Right ventricle myocardium superior (tissue), 1 donor: ENCODE data around the gene ARL13A. TPM values are rescaled to one million over a fixed set of nuclear protein-coding genes. Genes with fewer than 3 reads are reported as not detected.
A peak's percentile ranks its signal among the peaks of the same experiment; 100 is the strongest.

ENCODE experiments used
- ATAC-seq: fragments of 200-7000 bp; cut with Tn5 transposase; one replicate; pipeline ENCODE4 v1.9.1; 2020; ENCODE audit warnings: mild to moderate bottlenecking; ENCODE audit not compliant: poor library complexity
- DNase-seq: peaks from one replicate; pipeline ENCODE4 v3.0.0-alpha.2; 2020
- intact Hi-C: fragments of 100-400 bp; cut with DNase I; formaldehyde crosslinking; loops from one replicate; pipeline ENCODE4 v1.11.2; 2022
- long read RNA-seq: library from polyadenylated mRNA; unstranded; transcript quantifications from one replicate; pipeline ENCODE4 v2.0.0, GENCODE V29; 2021
- total RNA-seq: library from RNA; stranded (reverse); fragmentation: NEBNext Ultra II Directional; extraction: Animal tissue kit (Norgen Biotek cat#: 25700); gene quantifications from one replicate; pipeline ENCODE4 v1.2.1, GENCODE V29; 2021
- donor health status: DM: no; HTN: yes; CAD: no; lungs with severe emphysema.

ARL13A gene
- not detected for total RNA-seq
- long read RNA-seq = 0 reads

DNA sequence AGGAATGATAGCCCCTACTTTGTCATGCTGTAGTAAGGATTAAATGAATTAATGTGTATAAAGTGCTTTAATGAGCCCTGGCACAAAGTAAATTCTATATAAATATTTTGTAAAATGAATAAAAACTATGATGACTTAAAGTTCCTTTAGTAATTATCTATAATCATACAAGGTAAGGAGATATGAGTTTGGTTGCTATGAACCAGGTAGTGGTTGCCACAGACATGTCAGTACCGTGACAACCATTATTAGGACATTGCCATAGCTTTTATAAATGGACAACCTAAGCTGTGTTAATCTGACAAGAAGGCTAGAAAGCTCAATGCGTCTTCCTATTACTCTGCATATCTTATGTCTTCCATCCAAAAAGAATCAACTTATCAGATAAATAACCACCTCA is at the start of gene ARL13A:
Gene ARL13A (plus strand): TSS at position 301 of the 400 bp plus-strand sequence. CDS start 3,982 bp downstream, outside the sequence.
- no peak for ATAC-seq
- intact Hi-C loops = no loop called here
- no peak for DNase-seq

DNA sequence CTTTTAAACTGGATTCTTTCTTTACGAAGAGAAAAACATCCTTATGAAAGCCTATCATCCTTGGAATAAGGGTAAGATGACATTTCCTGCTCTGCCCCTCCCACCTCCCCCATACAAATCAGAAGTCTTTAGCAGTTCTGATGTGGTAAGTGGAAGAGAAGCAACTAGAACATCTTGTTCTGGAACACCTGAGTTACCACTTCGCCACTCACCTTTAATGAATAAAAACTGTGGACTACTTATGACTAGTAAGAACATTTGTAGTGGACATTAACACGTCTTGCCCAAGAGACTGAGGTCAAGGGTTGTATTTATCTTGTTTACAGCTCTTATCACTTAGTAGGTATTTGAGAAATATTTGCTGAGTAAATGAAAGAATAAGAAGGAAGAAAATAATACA is 45.1 kb upstream of the ARL13A start:
- ATAC-seq (no peak), DNase-seq (no peak)
- intact Hi-C loops = no loop called here

DNA sequence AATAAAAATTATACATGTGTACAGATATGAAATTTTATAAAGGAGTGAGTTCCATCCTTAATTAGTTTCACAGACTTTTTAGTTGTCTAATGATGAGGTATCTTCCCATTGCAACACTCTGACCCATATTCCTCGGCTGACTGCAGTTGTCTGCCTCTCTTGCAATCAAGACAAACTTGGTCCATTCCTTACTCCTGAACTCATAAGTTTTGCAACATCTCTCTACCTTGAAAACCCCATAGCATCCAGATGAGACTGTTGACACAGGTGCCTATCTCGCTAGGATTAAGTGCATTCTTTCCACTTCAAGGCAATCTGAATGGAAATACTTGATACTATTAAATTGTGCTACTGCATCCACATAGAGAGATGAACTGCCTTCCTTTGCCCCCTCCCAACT is 43.1 kb upstream of the ARL13A start:
- intact Hi-C loops = no loop called here
- ATAC-seq = no peak

DNA sequence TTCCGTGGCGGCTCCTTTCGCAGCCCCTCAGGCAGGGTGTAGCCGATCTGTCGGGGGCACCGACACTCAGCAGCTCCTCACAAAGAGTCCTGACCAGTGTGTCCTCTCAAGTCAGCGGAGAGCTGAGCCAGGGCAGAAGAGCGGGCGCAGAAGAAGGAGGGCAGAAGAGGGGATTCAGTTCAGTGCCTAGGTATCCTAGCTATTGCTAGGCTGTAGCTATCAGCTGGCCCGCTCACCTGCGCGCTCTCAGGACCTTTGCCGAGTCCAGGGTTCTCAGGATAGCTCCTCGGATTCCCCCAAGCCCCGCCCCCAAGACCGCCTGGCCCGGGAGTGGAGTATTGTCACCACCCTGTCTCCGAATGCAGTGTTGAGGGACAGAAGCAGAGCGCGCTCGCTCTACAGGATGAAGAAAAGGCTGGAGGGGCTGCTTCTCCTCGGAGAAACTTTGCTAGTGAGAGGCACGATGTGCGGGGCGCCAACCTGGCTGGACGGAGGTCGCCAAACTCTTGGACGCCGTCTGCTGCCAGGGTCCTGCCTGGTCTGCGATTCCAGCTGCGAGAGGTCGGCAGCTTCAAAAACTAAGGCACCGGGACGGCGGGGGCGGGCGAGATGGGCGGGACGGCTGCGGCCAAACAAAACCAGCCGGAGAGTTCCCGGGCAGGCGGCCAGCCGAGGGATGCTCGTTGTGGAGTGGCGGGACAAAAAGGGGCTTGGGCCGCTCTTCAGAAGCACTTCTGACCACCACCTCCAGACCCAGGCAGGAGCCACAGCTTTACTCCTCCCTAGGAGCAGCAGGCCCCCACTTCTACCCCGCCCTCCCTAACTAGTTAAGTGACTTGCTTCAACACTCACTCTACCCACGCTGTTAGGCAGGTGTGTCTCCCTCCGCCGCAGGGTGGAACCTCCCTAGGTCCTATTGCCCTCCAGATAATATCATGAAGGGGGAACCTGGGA is 40.6 kb upstream of the ARL13A start, which contains the start of gene XKRX:
Gene XKRX (minus strand): TSS at position 258 of the 954 bp plus-strand sequence. CDS start 613 bp downstream, outside the sequence.
- DNase-seq (peak; percentile 50), ATAC-seq (no peak)
- intact Hi-C loops = no loop called here

More for the DNA sequence above, 43.1 kb upstream of the ARL13A start:
- no peak for DNase-seq

DNA sequence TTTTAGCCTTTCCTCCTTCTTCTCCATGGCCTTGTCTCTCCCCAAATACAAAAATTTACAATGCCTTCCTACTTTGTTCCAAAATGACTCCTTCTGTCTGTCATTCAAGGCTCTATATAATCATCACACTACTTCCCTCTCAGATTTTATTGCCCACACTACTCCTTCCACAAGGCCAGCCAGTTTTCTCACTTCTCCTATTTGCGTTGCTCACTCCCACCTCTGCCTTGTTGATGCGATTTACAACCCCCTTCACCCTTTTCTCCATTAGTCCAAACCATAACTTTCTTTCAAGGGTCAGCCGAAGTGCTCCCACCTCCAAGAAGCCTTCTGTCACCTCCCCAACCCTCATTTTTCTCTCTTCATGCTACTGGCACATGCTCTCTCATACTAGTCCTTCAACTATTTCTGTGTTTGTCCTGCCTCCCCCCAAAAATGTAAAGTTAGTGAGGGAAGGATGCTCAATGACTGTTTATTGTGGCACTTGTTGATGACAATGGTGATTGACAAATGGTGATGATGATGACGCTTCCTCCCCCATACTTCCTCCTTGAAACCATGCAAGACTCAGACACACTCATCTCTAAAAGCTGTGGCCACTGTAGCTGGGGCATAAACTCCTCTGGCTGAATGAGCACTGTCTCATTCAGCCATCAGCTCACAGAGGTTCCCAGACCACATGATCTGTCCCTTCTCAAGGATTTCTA is 38.1 kb upstream of the ARL13A start:
- ATAC-seq (no peak), DNase-seq (no peak)
- intact Hi-C loops = no loop called here

DNA sequence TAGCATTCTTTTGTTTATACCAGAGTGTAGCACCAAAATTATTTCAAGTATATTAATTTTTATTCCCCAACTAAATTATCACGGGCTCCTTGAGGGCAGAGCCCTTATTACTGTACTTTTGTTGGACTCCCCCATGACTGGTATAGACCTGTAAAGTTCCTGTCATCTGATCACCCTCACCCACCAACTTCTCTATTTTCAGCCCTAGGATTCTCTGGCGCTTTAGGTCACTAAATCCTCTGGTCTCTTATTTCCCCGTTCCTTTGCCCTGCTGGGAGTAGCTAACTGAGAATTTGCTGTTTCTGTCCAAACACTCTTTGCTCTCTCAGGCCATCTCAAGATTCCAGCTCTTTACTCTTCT is 37.6 kb upstream of the ARL13A start:
- intact Hi-C loops = no loop called here
- ATAC-seq (no peak), DNase-seq (no peak)

DNA sequence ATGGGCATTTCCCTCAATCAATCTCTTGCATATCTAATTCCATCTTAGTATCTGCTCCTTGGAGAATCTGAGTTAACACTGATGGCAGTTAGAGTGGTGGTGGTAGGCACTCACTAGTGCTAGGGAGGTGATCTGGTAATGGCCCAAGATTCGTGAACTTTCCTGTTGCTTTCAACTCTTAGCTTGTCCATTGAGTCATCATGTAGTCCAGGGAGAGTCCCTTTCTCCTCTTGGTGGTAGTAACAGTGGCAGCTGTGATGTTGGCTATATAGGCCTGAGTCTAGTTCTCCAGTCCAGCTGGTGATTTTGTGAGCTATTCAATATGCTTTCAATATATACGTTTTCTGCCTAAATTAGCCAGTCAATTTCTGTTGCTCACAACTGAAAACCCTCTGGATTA is 33.7 kb upstream of the ARL13A start:
- DNase-seq (no peak), ATAC-seq (no peak)
- intact Hi-C loops = no loop called here

DNA sequence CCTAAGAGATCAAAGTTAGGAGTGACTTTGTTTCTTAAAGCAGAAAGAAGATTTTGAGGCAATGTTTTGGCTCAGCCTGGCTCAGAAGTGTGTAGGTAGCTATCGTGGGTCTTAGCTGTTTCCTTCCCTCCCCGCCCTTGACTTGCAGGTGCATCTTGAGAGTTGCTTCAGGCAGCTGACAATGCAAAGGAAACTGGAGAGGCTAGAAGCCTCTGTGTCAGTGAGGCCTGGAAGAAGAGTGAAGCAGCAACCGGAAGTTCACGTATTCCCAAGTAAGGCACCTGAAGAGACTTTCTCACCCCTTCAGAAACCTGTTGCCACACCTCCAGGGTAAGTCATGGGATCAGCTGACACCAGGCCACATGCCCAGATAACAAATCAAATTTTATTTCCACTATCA is 30.2 kb upstream of the ARL13A start:
- intact Hi-C loops = no loop called here
- ATAC-seq (no peak), DNase-seq (no peak)

DNA sequence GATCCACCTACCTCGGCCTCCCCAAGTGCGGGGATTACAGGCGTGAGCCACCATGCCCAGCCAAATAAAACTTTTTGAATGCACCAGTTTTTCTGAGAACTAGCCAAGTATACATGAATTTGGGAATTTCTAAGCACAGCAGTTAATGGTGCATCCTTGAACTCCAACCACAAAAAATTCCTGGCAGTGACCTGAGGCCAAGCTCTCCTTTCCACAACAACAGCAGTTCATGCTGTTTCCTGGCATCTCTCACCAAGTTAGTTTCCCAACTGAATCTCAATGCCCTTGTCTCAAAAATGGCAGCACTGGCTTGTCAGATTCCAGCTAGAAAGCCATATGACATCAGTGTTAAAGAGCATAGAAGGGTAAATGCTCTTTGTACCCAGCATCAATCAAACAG is 24.9 kb upstream of the ARL13A start:
- ATAC-seq (no peak), DNase-seq (no peak)
- intact Hi-C loops = no loop called here

DNA sequence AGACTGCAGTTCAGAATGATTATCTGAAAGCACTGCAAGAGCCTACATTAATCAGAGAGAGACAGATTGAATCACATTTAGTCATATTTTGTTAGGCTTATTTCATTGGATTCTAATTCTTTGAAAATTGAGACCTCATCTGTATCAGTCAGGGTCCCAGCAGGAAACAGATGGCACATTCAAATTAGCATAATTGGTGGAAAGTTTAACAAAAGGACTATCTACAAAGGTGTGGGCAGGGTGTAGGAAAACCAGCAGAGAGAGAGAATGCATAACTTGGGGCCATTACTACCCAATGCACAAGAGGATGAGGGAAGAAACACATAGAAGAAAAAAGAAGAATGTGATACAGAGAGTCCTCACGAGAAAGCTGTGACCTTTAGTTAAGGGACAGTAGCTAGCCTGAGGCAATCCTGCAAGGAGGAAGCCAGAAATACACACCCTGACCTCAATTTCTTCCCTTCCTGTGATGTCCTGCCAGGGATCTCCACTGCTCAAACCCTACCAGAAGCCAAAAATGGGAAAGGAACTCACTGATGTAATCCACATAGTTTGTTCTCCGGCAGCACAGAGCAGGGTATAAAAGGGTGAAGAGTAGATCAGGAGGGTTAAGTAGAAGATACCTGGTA is 23.1 kb upstream of the ARL13A start:
- intact Hi-C loops = no loop called here
- no peak for ATAC-seq
- DNase-seq = no peak

DNA sequence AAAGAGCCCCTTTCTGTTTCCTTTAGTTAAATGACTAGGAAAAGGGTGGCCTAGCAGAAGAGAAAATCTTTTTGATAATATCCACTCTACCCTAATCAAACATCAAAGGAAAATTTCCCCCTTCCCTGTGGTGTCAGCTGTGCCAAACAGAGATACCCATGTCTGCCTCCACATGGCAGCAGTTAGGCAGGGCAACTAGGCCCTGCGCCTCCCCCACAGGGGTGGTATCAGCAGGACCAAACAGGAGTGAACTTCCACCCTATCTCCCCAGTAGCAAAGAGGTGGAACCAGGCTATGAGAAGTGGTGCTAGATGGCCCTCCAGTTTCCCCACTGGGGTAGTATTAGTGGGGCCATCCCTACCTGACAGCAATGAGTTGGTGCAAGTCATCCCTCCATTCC is 21.0 kb upstream of the ARL13A start:
- no peak for ATAC-seq
- intact Hi-C loops = no loop called here
- no peak for DNase-seq

DNA sequence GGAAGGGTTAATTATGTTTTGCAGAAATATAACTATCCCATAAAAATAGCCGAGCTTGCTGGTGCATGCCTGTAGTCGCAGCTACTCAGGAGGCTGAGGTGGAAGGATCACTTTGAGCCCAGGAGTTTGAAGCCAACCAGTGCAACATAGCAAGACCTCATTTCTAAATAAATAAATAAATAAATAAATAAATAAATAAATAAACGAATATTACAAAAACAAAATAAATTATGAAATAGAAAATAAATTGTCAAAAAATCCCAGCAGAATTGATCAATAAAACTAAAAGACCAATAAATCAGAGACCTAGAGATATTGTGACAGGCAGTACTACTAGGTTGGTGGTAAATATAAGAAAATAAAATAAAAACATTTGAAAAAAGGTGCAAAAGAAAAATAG is 6.7 kb upstream of the ARL13A start:
- ATAC-seq (no peak), DNase-seq (no peak)

DNA sequence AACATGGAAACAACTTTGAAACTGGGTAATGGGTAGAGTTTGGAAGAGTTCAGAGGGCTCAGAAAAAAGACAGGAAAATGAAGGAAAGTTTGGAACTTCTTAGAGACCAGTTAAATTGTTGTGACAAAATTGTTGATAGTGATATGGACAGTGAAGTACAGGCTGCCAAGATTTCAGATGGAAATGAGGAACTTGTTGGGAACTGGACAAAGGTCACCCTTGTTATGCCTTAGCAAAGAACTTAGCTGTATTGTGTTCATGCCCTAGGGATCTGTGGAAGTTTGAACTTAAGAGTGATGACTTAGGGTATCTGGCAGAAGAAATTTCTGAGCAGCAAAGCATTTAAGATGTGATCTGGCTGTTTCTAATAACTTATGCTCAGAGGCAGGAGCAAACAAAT is 5.1 kb upstream of the ARL13A start:
- DNase-seq (no peak), ATAC-seq (no peak)
- intact Hi-C loops = no loop called here

More for the DNA sequence above, 6.7 kb upstream of the ARL13A start:
- intact Hi-C loops = no loop called here

DNA sequence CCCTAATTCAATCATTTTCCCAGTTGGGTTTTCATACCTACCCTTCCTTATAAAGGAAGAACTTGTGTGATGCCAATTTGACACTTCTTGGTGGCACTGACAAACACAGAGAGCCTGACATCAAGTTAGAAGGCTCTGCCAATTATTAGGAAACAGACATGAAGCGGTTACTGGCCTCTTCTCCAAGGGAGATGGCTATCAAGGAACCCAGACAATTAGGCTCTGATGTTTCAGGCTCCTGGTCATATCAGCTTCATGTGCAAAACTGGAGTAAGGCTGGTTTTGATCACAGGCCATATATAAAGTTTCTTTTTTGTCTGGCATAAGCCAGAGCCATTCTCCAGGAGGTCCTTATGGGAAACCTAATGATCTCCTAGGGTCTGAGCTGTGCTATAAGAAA is 428 bp downstream of the ARL13A start:
- intact Hi-C loops = no loop called here
- DNase-seq (no peak), ATAC-seq (no peak)

DNA sequence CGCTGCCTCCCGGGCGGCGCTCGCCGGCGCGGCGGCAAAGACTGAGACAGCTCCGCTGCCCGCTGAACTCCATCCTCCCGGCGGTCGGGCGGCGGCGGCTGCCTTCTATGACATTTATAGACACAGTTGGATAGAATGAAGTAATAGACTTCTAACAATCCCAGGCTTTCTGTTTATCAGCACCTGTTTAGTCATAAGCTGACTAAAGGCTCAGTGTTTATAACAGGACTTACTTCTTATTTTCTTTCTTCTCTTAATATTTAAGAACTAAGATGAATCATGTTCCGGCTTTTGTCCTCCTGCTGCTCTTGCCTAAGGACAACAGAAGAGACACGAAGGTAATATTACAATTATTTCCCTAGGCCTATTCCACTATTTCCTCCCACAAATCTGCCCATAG is 3.9 kb downstream of the ARL13A start:
- DNase-seq = no peak
- intact Hi-C loops = no loop called here
- ATAC-seq = no peak

DNA sequence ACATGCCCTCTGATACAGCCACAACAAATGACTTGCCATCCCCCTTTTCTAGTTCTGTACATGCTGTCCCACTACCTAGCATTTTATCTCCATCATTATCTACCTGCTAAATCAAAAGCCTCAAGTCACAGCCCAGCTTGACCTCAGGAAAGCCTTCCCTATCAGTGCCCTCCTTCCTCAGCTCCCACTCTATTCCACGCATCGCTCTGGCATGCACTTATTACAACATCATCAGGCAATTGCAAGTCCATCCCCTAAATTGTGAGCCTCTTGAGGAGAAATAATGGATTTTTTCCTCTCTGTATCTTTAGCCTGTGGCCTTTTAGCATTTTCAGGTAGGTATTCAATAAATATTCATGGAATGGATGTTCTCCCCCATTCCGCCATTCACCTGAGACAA is 5.7 kb downstream of the ARL13A start:
- DNase-seq (no peak), ATAC-seq (no peak)
- intact Hi-C loops = no loop called here

DNA sequence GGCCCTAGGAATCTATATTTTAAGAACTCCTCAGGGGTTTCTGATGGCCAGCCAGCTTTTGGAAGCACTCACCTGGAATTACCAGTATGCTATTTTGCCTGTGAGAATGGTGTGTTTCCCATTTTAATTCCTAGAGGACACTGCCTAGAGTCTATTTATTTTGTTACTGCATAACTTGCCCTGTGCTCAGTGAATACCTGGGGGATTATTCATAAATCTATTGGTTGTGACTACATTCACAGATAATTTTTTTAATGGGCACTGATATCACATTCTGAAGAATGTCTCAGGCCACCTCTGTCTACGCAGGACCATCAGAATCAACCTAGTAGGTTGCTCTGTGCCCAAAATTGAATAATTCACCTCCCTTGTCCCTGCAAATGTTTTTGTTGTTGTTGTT is 6.7 kb downstream of the ARL13A start:
- no peak for ATAC-seq
- intact Hi-C loops = no loop called here
- no peak for DNase-seq

DNA sequence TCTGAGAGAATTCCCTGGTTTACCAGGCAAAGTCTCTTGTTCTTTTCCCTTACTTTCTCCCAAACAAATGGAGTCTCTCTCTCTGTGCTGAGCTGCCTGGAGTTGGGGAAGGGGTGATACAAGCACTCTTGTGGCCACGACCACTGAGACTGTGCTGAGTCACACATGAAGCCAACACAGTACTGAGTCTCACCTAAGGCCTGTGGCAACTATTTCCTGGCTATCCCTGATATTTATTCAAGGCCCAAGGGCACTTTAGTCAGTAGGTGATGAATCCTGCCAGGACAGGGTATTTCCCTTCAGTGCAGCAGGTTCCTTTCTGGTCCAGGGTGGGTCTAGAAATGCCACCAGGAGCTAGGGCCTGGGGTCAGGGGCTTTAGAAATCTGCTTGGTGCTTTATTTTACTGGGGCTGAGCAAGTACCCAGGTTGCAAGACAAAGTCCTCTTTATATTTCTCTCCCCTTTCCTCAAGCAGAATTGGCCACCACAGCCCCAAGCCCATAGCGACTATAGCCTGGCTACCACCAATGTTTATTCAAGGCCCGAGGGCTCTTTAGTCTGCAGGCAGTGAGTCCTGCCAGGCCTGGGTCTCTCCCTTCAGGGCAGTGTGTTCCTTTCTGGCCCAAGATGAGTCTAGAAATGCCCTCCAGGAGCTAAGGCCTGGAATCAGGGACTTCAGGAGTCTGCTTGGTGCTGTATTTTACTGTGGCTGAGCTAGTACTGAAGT is 10.5 kb downstream of the ARL13A start:
- ATAC-seq (no peak), DNase-seq (no peak)
- intact Hi-C loops = no loop called here
